ENCODE data around the gene GALR3. TPM values are rescaled to one million over a fixed set of nuclear protein-coding genes. Genes with fewer than 3 reads are reported as not detected.

Gene GALR3
- total RNA-seq, 4 donors from 2014 or later: not detected

DNA sequence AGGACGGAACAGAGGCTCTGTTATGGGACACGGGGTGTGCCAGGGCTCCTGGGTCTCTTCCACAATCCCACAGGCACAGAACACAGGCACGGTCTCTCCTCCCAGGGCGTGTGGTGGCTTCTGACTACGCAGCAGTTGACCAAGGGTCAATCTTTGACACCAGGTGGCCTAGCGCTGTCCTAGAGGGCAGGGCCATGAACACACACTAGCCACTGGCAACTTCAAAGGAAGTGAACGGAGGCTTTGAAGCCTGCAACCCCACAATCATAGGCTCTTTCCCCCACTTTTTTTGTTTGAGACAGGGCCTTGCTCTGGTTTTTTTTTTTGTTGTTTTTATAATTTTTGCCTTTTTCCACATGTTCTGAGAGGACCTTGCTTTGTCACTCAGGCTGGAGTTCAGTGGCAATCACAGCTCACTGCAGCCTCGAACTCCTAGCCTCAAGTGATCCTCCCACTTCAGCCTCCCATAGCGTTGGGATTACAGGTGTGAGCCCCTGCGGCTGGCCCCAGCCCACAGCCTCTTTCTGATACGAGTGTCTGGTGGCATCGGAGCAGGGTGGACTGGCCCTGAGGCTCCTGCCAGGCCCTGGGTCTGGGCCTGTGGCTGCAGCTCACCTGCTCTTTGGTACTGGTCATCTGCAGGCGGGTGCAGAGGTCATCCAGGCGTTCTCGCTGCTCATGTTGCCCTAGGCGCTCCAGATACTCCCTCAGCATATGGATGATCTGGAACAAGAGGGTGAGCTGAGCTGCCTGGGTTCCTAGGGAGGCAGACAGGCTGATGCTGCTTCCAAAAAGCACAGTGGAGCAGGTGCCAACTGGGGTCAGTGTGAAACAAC lies 9.1 kb downstream of the GALR3 start:
- intact Hi-C loops (cut with DNase I; ENCODE audit: low total_unique reads): no loop called here
- H3K36me3 ChIP-seq: no peaks in the 10 kb centered on the region
- no peak for TF ChIP-seq POLR2A (IDR thresholded peaks at IDR 0.05)
- TF ChIP-seq, protein P1, sequence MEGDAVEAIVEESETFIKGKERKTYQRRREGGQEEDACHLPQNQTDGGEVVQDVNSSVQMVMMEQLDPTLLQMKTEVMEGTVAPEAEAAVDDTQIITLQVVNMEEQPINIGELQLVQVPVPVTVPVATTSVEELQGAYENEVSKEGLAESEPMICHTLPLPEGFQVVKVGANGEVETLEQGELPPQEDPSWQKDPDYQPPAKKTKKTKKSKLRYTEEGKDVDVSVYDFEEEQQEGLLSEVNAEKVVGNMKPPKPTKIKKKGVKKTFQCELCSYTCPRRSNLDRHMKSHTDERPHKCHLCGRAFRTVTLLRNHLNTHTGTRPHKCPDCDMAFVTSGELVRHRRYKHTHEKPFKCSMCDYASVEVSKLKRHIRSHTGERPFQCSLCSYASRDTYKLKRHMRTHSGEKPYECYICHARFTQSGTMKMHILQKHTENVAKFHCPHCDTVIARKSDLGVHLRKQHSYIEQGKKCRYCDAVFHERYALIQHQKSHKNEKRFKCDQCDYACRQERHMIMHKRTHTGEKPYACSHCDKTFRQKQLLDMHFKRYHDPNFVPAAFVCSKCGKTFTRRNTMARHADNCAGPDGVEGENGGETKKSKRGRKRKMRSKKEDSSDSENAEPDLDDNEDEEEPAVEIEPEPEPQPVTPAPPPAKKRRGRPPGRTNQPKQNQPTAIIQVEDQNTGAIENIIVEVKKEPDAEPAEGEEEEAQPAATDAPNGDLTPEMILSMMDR (IDR thresholded peaks at IDR 0.05): no peak

DNA sequence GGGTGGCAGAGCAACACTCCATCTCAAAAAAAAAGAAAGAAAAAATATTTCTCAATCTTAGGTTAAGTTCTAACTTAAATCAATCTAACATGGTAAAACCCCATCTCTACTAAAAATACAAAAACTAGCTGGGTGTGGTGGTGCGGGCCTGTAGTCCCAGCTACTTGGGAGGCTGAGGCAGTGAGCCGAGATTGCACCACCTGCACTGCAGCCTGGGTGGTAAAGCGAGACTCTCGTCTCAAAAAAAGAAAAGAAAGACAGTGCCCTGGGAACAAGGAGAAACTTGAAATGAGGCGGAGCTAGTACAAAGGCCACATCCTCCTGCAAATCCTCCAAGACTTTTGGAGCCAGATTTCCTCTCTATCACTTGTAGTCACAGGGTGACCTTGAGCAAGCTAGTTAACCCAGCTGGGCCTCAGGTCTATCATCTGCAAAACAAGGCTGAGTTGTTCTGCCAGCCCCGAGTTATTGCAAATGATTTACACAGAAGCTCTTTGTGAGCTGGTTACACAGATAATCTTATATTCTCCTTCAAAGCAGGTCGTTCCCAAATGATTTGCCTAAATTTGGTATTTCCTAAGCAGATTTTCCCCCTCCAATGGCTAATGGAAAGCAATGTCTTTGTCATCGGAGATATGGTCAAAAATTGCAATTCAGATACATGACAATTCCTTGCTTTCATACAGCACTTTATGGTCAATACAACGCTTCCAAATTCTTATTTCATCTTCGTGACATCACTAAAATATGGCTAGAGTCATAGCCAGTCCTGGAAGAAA lies 19.0 kb downstream of the GALR3 start:
- TF ChIP-seq, protein P1 (IDR thresholded peaks at IDR 0.05): no peak
- no peak for TF ChIP-seq POLR2A (IDR thresholded peaks at IDR 0.05)
- no peaks in the 10 kb centered on the region for H3K27me3 ChIP-seq
- H3K4me3 ChIP-seq: no peak overlapping the region
- no peak overlapping the region for H3K27ac ChIP-seq
- DNase-seq: no peak
- H3K4me1 ChIP-seq: peaks cover 0 to 8% of the 10 kb centered on the region in 2 donors
- no peaks in the 10 kb centered on the region for H3K9me3 ChIP-seq
- intact Hi-C loops (cut with DNase I; ENCODE audit: low total_unique reads): no loop called here
- no peaks in the 10 kb centered on the region for H3K36me3 ChIP-seq

More for the DNA sequence above, 9.1 kb downstream of the GALR3 start:
- H3K27ac ChIP-seq: no peak overlapping the region
- H3K9me3 ChIP-seq: no peaks in the 10 kb centered on the region
- no peak for DNase-seq
- no peaks in the 10 kb centered on the region for H3K4me1 ChIP-seq
- no peaks in the 10 kb centered on the region for H3K27me3 ChIP-seq
- no peak overlapping the region for H3K4me3 ChIP-seq

DNA sequence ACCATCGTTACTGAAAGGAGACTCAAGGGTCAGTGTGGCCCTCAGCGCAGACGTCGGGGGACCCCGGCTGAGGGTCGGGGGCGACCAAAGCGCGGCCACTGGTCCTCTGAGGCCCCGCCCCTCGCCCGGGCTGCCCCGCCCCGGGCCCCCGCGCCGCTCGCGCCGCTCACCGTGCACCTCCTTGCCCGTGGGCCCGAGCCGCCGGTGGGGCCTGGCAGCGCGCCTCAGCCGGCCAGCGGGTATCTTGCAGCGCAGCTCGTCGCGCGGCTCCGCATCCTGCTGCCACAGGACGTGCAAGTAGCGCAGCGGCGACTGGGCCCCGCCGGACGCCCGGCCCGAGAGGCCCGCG lies 20.5 kb downstream of the GALR3 start:
- H3K9me3 ChIP-seq: no peaks in the 10 kb centered on the region
- TF ChIP-seq, protein P1 (IDR thresholded peaks at IDR 0.05): no peak
- TF ChIP-seq POLR2A (IDR thresholded peaks at IDR 0.05): no peak
- no peaks in the 10 kb centered on the region for H3K36me3 ChIP-seq
- intact Hi-C loops (cut with DNase I; ENCODE audit: low total_unique reads): no loop called here
- peak overlapping the region; percentile 49 to 98 for H3K4me3 ChIP-seq
- H3K4me1 ChIP-seq: peaks cover 0 to 8% of the 10 kb centered on the region in 2 donors
- H3K27ac ChIP-seq: peak overlapping the region; percentile 66 to 93
- peak in 1 of 2 donors; percentile 56 for DNase-seq
- no peaks in the 10 kb centered on the region for H3K27me3 ChIP-seq

DNA sequence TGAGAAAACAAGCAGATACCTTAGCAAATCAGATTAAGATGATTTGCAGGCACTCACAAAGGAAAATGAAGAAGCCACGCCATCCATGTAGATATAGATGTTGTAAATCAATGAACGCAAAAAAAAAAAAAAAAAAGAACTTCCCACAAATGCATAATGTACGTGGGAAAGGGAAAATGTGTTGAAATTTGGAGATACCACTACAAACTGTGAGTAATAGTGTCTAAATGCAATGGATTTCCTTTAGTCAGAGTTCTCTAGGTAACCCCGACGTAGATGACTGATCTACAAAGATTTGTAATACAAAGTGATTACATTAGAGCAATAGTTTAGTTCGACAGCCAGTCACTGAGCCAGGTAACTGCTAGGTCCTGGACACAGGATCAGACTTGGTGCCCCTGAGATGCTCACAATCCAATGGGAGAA lies 21.7 kb downstream of the GALR3 start:
- H3K36me3 ChIP-seq: no peaks in the 10 kb centered on the region
- peak overlapping the region; percentile 49 to 98 for H3K4me3 ChIP-seq
- no peaks in the 10 kb centered on the region for H3K9me3 ChIP-seq
- intact Hi-C loops (cut with DNase I; ENCODE audit: low total_unique reads): no loop called here
- DNase-seq: no peak
- TF ChIP-seq, protein P1 (IDR thresholded peaks at IDR 0.05): no peak
- TF ChIP-seq POLR2A (IDR thresholded peaks at IDR 0.05): no peak
- H3K27ac ChIP-seq: peak overlapping the region; percentile 66 to 93
- peaks cover 0 to 9% of the 10 kb centered on the region in 2 donors for H3K4me1 ChIP-seq
- no peaks in the 10 kb centered on the region for H3K27me3 ChIP-seq

DNA sequence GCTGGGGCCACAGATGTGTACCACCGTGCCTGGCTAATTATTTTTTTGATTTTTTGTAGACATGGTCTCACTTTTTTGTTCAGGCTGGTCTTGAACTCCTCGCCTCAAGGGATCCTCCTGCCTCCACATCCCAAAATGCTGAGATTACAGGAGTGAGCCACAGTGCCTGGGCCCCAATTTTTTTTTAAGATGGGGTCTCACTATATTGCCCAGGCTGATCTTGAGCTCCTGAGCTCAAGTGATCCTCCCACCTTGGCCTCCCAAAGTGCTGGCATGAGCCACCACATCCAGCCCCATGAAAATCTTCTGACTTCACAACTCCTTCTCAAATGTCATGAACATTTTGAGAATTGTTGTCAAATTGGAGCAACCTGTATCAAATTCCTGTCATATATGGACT lies 23.3 kb downstream of the GALR3 start:
- peaks cover 0 to 14% of the 10 kb centered on the region in 2 donors for H3K4me1 ChIP-seq
- TF ChIP-seq, protein P1 (IDR thresholded peaks at IDR 0.05): no peak
- no peak for TF ChIP-seq POLR2A (IDR thresholded peaks at IDR 0.05)
- H3K4me3 ChIP-seq: no peak overlapping the region
- H3K27ac ChIP-seq: no peak overlapping the region
- no peaks in the 10 kb centered on the region for H3K36me3 ChIP-seq
- H3K27me3 ChIP-seq: no peaks in the 10 kb centered on the region
- H3K9me3 ChIP-seq: no peaks in the 10 kb centered on the region
- intact Hi-C loops (cut with DNase I; ENCODE audit: low total_unique reads): no loop called here
- no peak for DNase-seq

Measured in uterus (tissue), 4 donors.